H9 (cell line): ENCODE results near the gene ATL1. TPM values are rescaled to one million over a fixed set of nuclear protein-coding genes. Genes with fewer than 3 reads are reported as not detected.

ENCODE experiments used
- DNase-seq: peaks from one replicate; pipeline ENCODE4 v3.0.0-alpha.2; 2017
- H2AFZ ChIP-seq: one replicate; pipeline ENCODE4 v1.6.1; 2013; ENCODE audit warnings: mild to moderate bottlenecking, low read length, control low read depth, moderate library complexity
- H2AK5ac ChIP-seq: 2 replicates; pipeline ENCODE4 v1.6.1; 2013; ENCODE audit warnings: low read length, control low read depth, mixed read lengths; ENCODE audit not compliant: insufficient read length
- H2BK120ac ChIP-seq: one replicate; pipeline ENCODE4 v1.6.1; 2013; ENCODE audit warnings: low read depth, mild to moderate bottlenecking, low read length, control low read depth, inconsistent platforms; ENCODE audit not compliant: poor library complexity, severe bottlenecking
- H2BK12ac ChIP-seq: 2 replicates; pipeline ENCODE4 v1.6.1; 2013; ENCODE audit warnings: low read length, control low read depth, mixed read lengths, low read depth; ENCODE audit not compliant: insufficient read length
- H2BK15ac ChIP-seq: 2 replicates; pipeline ENCODE4 v1.6.1; 2013; ENCODE audit warnings: low read depth, low read length, control low read depth
- H2BK20ac ChIP-seq: one replicate; pipeline ENCODE4 v1.6.1; 2013; ENCODE audit warnings: low read depth, mild to moderate bottlenecking, low read length, control low read depth, inconsistent platforms; ENCODE audit not compliant: poor library complexity, severe bottlenecking
- H2BK5ac ChIP-seq: 2 replicates; pipeline ENCODE4 v1.6.1; 2013; ENCODE audit warnings: low read length, control low read depth, mixed read lengths; ENCODE audit not compliant: insufficient read length
- H3K14ac ChIP-seq: 2 replicates; pipeline ENCODE4 v1.6.1; 2013; ENCODE audit warnings: low read length, control low read depth; ENCODE audit not compliant: insufficient read depth
- H3K18ac ChIP-seq: 2 replicates; pipeline ENCODE4 v1.6.1; 2013; ENCODE audit warnings: low read depth, mild to moderate bottlenecking, mixed read lengths, low read length, control low read depth; ENCODE audit not compliant: insufficient read length
- H3K23ac ChIP-seq: 2 replicates; pipeline ENCODE4 v1.6.1; 2013; ENCODE audit warnings: low read length, control low read depth, mixed read lengths, low read depth; ENCODE audit not compliant: insufficient read length
- H3K23me2 ChIP-seq: 2 replicates; pipeline ENCODE4 v1.6.1; 2013; ENCODE audit warnings: low read depth, mild to moderate bottlenecking, mixed read lengths, low read length, control low read depth; ENCODE audit not compliant: insufficient read length, poor library complexity, severe bottlenecking
- H3K27ac ChIP-seq: 2 replicates; pipeline ENCODE4 v1.5.1; 2013; ENCODE audit warnings: low read length, control low read depth, mixed read lengths, low read depth; ENCODE audit not compliant: insufficient read length
- H3K27me3 ChIP-seq: 2 replicates; pipeline ENCODE4 v1.6.1; 2013; ENCODE audit warnings: low read length, control low read depth, inconsistent platforms; ENCODE audit not compliant: insufficient read depth
- H3K4ac ChIP-seq: 2 replicates; pipeline ENCODE4 v1.6.1; 2013; ENCODE audit warnings: low read depth, mild to moderate bottlenecking, control low read depth, inconsistent platforms, low read length, moderate library complexity
- H3K4me1 ChIP-seq: 2 replicates; pipeline ENCODE4 v1.6.1; 2013; ENCODE audit warnings: low read length, control low read depth, inconsistent platforms; ENCODE audit not compliant: insufficient read depth
- H3K4me2 ChIP-seq: 2 replicates; pipeline ENCODE4 v1.6.1; 2013; ENCODE audit warnings: low read length, control low read depth, mixed read lengths; ENCODE audit not compliant: insufficient read length, insufficient read depth
- H3K56ac ChIP-seq: 2 replicates; pipeline ENCODE4 v1.6.1; 2013; ENCODE audit warnings: low read depth, mild to moderate bottlenecking, mixed read lengths, low read length, control low read depth; ENCODE audit not compliant: insufficient read length
- H3K79me1 ChIP-seq: 2 replicates; pipeline ENCODE4 v1.6.1; 2013; ENCODE audit warnings: low read depth, mild to moderate bottlenecking, moderate library complexity, low read length, control low read depth, inconsistent platforms; ENCODE audit not compliant: insufficient read depth, poor library complexity, severe bottlenecking
- H3K79me2 ChIP-seq: 2 replicates; pipeline ENCODE4 v1.6.1; 2013; ENCODE audit warnings: low read length, control low read depth, inconsistent platforms; ENCODE audit not compliant: insufficient read depth
- H3K9ac ChIP-seq: 2 replicates; pipeline ENCODE4 v1.6.1; 2013; ENCODE audit warnings: low read length, control low read depth, mixed read lengths; ENCODE audit not compliant: insufficient read length; ENCODE audit errors: extremely low read depth
- H3K9me3 ChIP-seq: one replicate; pipeline ENCODE4 v1.6.1; 2013; ENCODE audit warnings: low read depth, low read length, inconsistent platforms; ENCODE audit not compliant: control insufficient read depth
- H3T11ph ChIP-seq: one replicate; pipeline ENCODE4 v1.6.1; 2013; ENCODE audit warnings: mild to moderate bottlenecking, low read length, control low read depth, inconsistent platforms
- H4K20me1 ChIP-seq: one replicate; pipeline ENCODE4 v1.6.1; 2013; ENCODE audit not compliant: control insufficient read depth, insufficient read length, insufficient read depth
- H4K5ac ChIP-seq: 2 replicates; pipeline ENCODE4 v1.6.1; 2013; ENCODE audit warnings: low read depth, mild to moderate bottlenecking, mixed read lengths, low read length, control low read depth; ENCODE audit not compliant: insufficient read length
- H4K8ac ChIP-seq: replicated peaks from 2 replicates; pipeline ENCODE4 v1.6.1; 2013; ENCODE audit warnings: low read length, control low read depth, mixed read lengths, low read depth; ENCODE audit not compliant: insufficient read length
- H4K91ac ChIP-seq: 2 replicates; pipeline ENCODE4 v1.6.1; 2013; ENCODE audit warnings: low read depth, mild to moderate bottlenecking, moderate library complexity, mixed read lengths, low read length, control low read depth; ENCODE audit not compliant: insufficient read length
- H3K27ac Mint-ChIP-seq, 3 experiments: 2 replicates in 2 of 3; 3 replicates in 1 of 3; pipeline ENCODE4 v1.8.0; 2020 to 2021; ENCODE audit warnings: mixed read lengths in 3 of 3, mild to moderate bottlenecking in 1 of 3, moderate library complexity in 1 of 3
- H3K27me3 Mint-ChIP-seq: 2 replicates; pipeline ENCODE4 v1.8.0; 2021; ENCODE audit warnings: low read depth, mild to moderate bottlenecking, moderate library complexity, mixed read lengths
- H3K36me3 Mint-ChIP-seq, 3 experiments: 2 replicates in 2 of 3; 3 replicates in 1 of 3; pipeline ENCODE4 v1.8.0; 2020 to 2021; ENCODE audit warnings: low read depth in 3 of 3, mixed read lengths in 3 of 3; ENCODE audit not compliant: insufficient read depth in 1 of 3
- H3K4me1 Mint-ChIP-seq, 2 experiments: 2 replicates each; pipeline ENCODE4 v1.8.0; 2020; ENCODE audit warnings: mixed read lengths in 2 of 2
- H3K4me3 Mint-ChIP-seq, 2 experiments: 2 replicates in 1 of 2; 3 replicates in 1 of 2; pipeline ENCODE4 v1.8.0; 2020 to 2021; ENCODE audit warnings: mild to moderate bottlenecking in 2 of 2, mixed read lengths in 2 of 2, moderate library complexity in 1 of 2
- H3K9me3 Mint-ChIP-seq, 2 experiments: 2 replicates in 1 of 2; 3 replicates in 1 of 2; pipeline ENCODE4 v1.8.0; 2020; ENCODE audit warnings: mild to moderate bottlenecking in 2 of 2, mixed read lengths in 2 of 2, moderate library complexity in 1 of 2
- WGBS: extraction: QIAGEN DNeasy Blood & Tissue Kit; methylation state at CpG from one replicate; pipeline ENCODE4 v1.1.7; 2013; ENCODE audit warnings: missing lambda C conversion rate, low lambda C conversion rate, mixed read lengths; ENCODE audit not compliant: insufficient read length; ENCODE audit errors: extremely low coverage; 5-methylcytosine and 5-hydroxymethylcytosine counted together
- total RNA-seq: library from RNA; stranded (reverse); gene quantifications from 2 replicates; pipeline ENCODE4 v1.2.1, GENCODE V29; 2021
- TF ChIP-seq, protein P1 (sequence below): fragments of 200-600 bp; sonication (generic); conservative IDR thresholded peaks from 3 replicates; pipeline ENCODE4 v1.8.0; 2021; ENCODE audit warnings: antibody characterized with exemption, mild to moderate bottlenecking

The ATL1 gene
- total RNA-seq, 1 experiment from 2014 or later = 3.0 TPM

DNA sequence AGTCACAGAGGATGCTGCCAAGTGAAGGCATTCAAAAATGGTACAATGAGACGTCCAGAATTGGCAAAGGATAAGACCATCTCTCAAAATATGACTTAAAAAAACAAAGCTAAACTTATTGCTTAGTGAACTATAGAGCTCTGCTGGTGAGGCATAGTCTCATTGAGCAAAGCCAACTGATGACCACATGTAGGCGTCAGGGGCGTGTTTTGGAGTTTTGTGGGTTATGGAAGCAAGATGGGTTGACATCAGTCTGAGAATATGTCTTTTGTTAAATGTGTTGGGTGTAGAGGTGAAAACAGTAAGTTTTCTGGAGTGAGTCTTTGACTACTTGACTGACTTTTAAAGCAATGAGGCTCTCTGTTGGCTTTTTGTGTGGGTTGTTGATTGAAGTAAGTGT is 47.2 kb downstream of the ATL1 start:
- Histone ChIP-seq H2BK20ac (no peak overlapping the region), H2BK12ac (no peak overlapping the region), H3K4me2 (no peak overlapping the region), H3K79me1 (no peaks in the 10 kb centered on the region), H4K5ac (no peak overlapping the region), H4K20me1 (no peaks in the 10 kb centered on the region), H3K23me2 (no peaks in the 10 kb centered on the region), H2BK120ac (no peak overlapping the region), H3K27ac (no peak overlapping the region), H4K91ac (no peak overlapping the region), H3K23ac (no peak overlapping the region), H3K9me3 (no peaks in the 10 kb centered on the region), H3K14ac (no peak overlapping the region), H3K79me2 (no peaks in the 10 kb centered on the region), H3K4me1 (no peaks in the 10 kb centered on the region), H3K56ac (no peak overlapping the region), H3K9ac (no peak overlapping the region), H3K18ac (no peak overlapping the region), H3K4ac (no peak overlapping the region), H4K8ac (no peak overlapping the region), H2AK5ac (no peak overlapping the region), H2BK15ac (no peak overlapping the region), H3K27me3 (no peaks in the 10 kb centered on the region), H2BK5ac (no peak overlapping the region), H3T11ph (no peak overlapping the region), H2AFZ (no peak overlapping the region)
- H3K27ac Mint-ChIP-seq = no peak overlapping the region
- no peaks in the 10 kb centered on the region for H3K4me1 Mint-ChIP-seq
- TF ChIP-seq, protein P1, sequence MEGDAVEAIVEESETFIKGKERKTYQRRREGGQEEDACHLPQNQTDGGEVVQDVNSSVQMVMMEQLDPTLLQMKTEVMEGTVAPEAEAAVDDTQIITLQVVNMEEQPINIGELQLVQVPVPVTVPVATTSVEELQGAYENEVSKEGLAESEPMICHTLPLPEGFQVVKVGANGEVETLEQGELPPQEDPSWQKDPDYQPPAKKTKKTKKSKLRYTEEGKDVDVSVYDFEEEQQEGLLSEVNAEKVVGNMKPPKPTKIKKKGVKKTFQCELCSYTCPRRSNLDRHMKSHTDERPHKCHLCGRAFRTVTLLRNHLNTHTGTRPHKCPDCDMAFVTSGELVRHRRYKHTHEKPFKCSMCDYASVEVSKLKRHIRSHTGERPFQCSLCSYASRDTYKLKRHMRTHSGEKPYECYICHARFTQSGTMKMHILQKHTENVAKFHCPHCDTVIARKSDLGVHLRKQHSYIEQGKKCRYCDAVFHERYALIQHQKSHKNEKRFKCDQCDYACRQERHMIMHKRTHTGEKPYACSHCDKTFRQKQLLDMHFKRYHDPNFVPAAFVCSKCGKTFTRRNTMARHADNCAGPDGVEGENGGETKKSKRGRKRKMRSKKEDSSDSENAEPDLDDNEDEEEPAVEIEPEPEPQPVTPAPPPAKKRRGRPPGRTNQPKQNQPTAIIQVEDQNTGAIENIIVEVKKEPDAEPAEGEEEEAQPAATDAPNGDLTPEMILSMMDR = no peak
- no peak overlapping the region for H3K4me3 Mint-ChIP-seq
- no peaks in the 10 kb centered on the region for H3K9me3 Mint-ChIP-seq
- no peaks in the 10 kb centered on the region for H3K36me3 Mint-ChIP-seq
- WGBS = no CpG with 5 or more reads among the region's 3 CpGs
- H3K27me3 Mint-ChIP-seq = no peaks in the 10 kb centered on the region
- DNase-seq = no peak
